ENCODE data around the gene THADA. TPM values are rescaled to one million over a fixed set of nuclear protein-coding genes. Genes with fewer than 3 reads are reported as not detected.
"Not testable (repeated sequence)": the region's sequence is repeated elsewhere in the genome, so short reads cannot be mapped to it uniquely, and the experiment has no call there.

THADA gene
- total RNA-seq, 4 donors from 2014 or later, result 49.9 to 90.2 (median 65.2) TPM

DNA sequence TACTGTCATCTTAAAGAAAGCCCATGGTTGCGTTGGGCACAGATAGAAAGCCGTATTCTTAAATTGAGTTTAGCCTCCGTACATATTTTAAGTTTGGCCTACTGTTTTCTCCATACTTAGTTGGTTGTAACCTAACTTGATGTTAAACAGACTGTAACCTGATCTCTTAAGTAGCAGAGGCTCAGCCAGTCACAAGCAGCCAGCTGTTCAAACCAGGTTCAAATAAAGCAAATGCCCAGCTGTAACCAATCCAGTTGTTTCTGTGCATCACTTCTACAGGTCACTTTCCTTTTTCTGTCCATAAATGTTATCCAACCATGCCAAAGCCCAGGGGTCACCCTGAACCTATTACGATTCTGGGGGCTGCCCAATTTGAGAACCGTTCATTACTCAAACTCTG is 10.0 kb upstream of the THADA start:
- 88 to 91% methylated on average over 5 of the region's 5 CpGs for WGBS, 2 donors
- H3K36me3 ChIP-seq, result no peaks in the 10 kb centered on the region
- H3K27ac ChIP-seq, result no peak overlapping the region
- no peak for TF ChIP-seq POLR2A (IDR thresholded peaks at IDR 0.05)
- TF ChIP-seq, protein P1, sequence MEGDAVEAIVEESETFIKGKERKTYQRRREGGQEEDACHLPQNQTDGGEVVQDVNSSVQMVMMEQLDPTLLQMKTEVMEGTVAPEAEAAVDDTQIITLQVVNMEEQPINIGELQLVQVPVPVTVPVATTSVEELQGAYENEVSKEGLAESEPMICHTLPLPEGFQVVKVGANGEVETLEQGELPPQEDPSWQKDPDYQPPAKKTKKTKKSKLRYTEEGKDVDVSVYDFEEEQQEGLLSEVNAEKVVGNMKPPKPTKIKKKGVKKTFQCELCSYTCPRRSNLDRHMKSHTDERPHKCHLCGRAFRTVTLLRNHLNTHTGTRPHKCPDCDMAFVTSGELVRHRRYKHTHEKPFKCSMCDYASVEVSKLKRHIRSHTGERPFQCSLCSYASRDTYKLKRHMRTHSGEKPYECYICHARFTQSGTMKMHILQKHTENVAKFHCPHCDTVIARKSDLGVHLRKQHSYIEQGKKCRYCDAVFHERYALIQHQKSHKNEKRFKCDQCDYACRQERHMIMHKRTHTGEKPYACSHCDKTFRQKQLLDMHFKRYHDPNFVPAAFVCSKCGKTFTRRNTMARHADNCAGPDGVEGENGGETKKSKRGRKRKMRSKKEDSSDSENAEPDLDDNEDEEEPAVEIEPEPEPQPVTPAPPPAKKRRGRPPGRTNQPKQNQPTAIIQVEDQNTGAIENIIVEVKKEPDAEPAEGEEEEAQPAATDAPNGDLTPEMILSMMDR (IDR thresholded peaks at IDR 0.05), result no peak
- DNase-seq, result no peak
- H3K4me3 ChIP-seq (replicated peaks in 1 of 3), result no peak overlapping the region
- no peaks in the 10 kb centered on the region for H3K9me3 ChIP-seq
- no peaks in the 10 kb centered on the region for H3K4me1 ChIP-seq
- no peaks in the 10 kb centered on the region for H3K27me3 ChIP-seq
- intact Hi-C loops (cut with DNase I), result loop anchor here (10.0 kb wide), 1 partner anchor 781 kb away; no protein-coding TSS in a partner anchor

DNA sequence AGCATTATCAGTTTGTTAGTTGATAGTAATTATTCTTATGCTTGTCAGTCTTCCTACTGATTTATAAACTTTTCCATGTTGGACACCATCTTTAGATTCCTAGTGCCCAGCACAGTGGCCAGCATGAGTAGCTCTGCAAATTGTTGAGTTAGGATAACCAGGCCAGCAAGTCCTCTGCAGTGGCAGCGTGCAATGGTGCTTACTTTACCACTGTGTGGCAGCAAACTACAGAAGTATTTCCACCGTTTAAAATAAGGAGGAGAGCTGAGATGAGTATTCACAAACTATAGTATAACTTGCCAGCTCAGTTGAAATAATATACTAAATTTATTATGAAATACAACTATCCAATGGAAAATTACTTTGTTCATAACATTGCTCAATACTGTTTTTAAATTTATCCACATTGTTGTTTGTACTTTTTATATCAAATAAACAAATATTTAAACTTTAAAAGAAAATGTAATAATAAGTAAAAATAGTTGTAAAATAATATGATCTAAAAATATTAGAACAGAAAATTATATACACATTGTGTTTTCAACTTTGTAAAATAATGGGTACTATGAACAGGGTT is 9.3 kb upstream of the THADA start:
- Histone ChIP-seq H3K27me3 (no peaks in the 10 kb centered on the region), H3K4me1 (no peaks in the 10 kb centered on the region), H3K27ac (no peak overlapping the region), H3K4me3 (replicated peaks in 1 of 3) (no peak overlapping the region), H3K9me3 (no peaks in the 10 kb centered on the region), H3K36me3 (no peaks in the 10 kb centered on the region)
- peak; percentile 11 to 27 for DNase-seq
- 3 to 14% methylated on average over 2 of the region's 2 CpGs for WGBS, 2 donors
- TF ChIP-seq, protein P1 (IDR thresholded peaks at IDR 0.05), result peak in 3 of 6 experiments; percentile 21 to 44 (median 24)
- TF ChIP-seq POLR2A (IDR thresholded peaks at IDR 0.05), result no peak
- intact Hi-C loops (cut with DNase I), result loop anchor here (10.0 kb wide), 1 partner anchor 780 kb away; no protein-coding TSS in a partner anchor

GRCh38 chr2:43604674-43605073 is 8.8 kb upstream of the THADA start:
- Histone ChIP-seq H3K36me3 (no peaks in the 10 kb centered on the region), H3K27me3 (no peaks in the 10 kb centered on the region), H3K9me3 (no peaks in the 10 kb centered on the region), H3K27ac (no peak overlapping the region), H3K4me3 (replicated peaks in 1 of 3) (no peak overlapping the region), H3K4me1 (no peaks in the 10 kb centered on the region)
- no peak for DNase-seq
- TF ChIP-seq, protein P1 (IDR thresholded peaks at IDR 0.05), result no peak
- TF ChIP-seq POLR2A (IDR thresholded peaks at IDR 0.05), result no peak
- 58 to 78% methylated on average over 4 of the region's 4 CpGs for WGBS, 2 donors
- intact Hi-C loops (cut with DNase I), result loop anchor here (10.0 kb wide), 1 partner anchor 780 kb away; no protein-coding TSS in a partner anchor

DNA sequence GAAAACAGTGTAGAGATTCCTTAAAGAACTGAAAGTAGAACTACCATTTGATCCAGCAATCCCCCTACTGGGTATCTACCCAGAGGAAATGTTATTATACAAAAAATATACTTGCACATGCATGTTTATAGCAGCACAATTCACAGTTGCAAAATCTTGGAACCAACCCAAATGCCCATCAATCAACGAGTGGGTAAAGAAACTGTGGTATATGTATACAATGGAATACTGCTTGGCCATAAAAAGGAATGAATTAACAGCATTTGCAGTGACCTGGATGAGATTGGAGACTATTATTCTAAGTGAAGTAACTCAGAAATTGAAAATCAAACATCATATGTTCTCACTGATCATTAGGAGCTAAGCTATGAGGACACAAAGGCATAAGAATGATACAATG is 4.8 kb upstream of the THADA start:
- H3K9me3 ChIP-seq; DNase-seq; H3K36me3 ChIP-seq; H3K4me1 ChIP-seq; H3K27ac ChIP-seq; H3K27me3 ChIP-seq; H3K4me3 ChIP-seq (replicated peaks in 1 of 3): not testable (repeated sequence)
- WGBS, 2 donors, result 68 to 79% methylated on average over 1 of the region's 1 CpG
- intact Hi-C loops (cut with DNase I), result loop anchor here (10.0 kb wide), 1 partner anchor 776 kb away; no protein-coding TSS in a partner anchor

DNA sequence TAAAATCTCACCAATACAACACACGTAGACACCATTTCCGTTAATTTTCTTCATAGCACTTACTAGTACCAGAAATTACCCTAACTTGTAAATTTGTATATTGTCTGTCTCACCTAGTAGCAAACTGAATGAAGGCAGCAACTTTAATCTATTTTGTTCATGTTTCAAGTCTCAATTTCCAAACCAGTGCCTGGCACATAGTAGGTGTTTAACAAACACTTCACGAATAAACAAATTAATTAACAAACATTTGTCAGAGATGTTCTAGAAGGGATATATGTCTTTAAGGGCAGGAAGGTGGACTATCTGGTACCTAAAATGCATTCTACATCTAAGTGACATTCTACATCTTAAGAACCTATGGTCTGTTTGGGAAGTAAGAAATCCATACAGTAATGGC is 963 bp downstream of the THADA start:
- peak overlapping the region in 1 of 3 donors; percentile 91 for H3K27ac ChIP-seq
- no peaks in the 10 kb centered on the region for H3K27me3 ChIP-seq
- peaks cover 0 to 12% of the 10 kb centered on the region in 2 donors for H3K36me3 ChIP-seq
- H3K4me1 ChIP-seq, result peaks cover 16% of the 10 kb centered on the region in 2 donors
- TF ChIP-seq POLR2A (IDR thresholded peaks at IDR 0.05), result no peak
- TF ChIP-seq, protein P1 (IDR thresholded peaks at IDR 0.05), result no peak
- intact Hi-C loops (cut with DNase I), result no loop called here
- H3K9me3 ChIP-seq, result no peaks in the 10 kb centered on the region
- peak overlapping the region; percentile 60 to 97 (median 69) for H3K4me3 ChIP-seq (replicated peaks in 1 of 3)
- WGBS, 2 donors, result 92 to 94% methylated on average over 3 of the region's 3 CpGs
- no peak for DNase-seq

Data from thyroid gland (tissue), 4 donors.